Endothelial cell of umbilical vein (primary cell): ENCODE measurements around the gene ZNF385C. TPM values are rescaled to one million over a fixed set of nuclear protein-coding genes. Genes with fewer than 3 reads are reported as not detected.

Experiments
- BruUV-seq: library from RNA; stranded (reverse); fragments of 400-500 nt; replicated peaks from 2 replicates; lab custom pipeline; 2021; lab: Mats Ljungman, UMichigan
- CTCF ChIA-PET: fragments of 300-600, 350-600 bp; sonication (Branson Sonifier 250); formaldehyde crosslinking; loops from one replicate; lab custom pipeline; 2021; ENCODE audit warnings: antibody characterized with exemption, inconsistent platforms; lab: Charles Lee
- POLR2A ChIA-PET: fragments of 300-600, 350-600 bp; sonication (Branson Sonifier 250); formaldehyde crosslinking; loops from one replicate; lab custom pipeline; 2021; ENCODE audit warnings: antibody characterized with exemption, inconsistent platforms; lab: Charles Lee
- DNase-seq: peaks from one replicate; pipeline ENCODE4 v3.0.0-alpha.2; 2011; ENCODE audit warnings: low read depth, low spot score
- FAIRE-seq: peaks from 2 replicates; lab custom pipeline; 2011; peaks lifted over from hg19 to GRCh38; lab: Jason Lieb, UNC
- H2AFZ ChIP-seq: 2 replicates; pipeline ENCODE4 v1.6.0; 2012; ENCODE audit warnings: low read depth, low read length, control low read depth, inconsistent platforms
- H3K27ac ChIP-seq: 2 replicates; pipeline ENCODE4 v1.5.1; 2011; ENCODE audit warnings: low read depth, mild to moderate bottlenecking, control low read depth, low read length, moderate library complexity; ENCODE audit not compliant: insufficient read depth
- H3K27me3 ChIP-seq, 2 experiments: 2 replicates each; pipeline versions ENCODE4 v1.6.0 to v1.6.1; 2011; ENCODE audit warnings: low read length in 2 of 2, mixed read lengths in 1 of 2; ENCODE audit not compliant: control insufficient read depth in 2 of 2, insufficient read depth in 2 of 2
- H3K36me3 ChIP-seq, 2 experiments: 2 replicates in 1 of 2; 3 replicates in 1 of 2; pipeline ENCODE4 v1.5.1; 2011; ENCODE audit warnings: low read length in 2 of 2, mild to moderate bottlenecking in 1 of 2, moderate library complexity in 1 of 2; ENCODE audit not compliant: control insufficient read depth in 2 of 2, insufficient read depth in 2 of 2; ENCODE audit errors: extremely low read depth in 1 of 2
- H3K4me1 ChIP-seq: 3 replicates; pipeline ENCODE4 v1.5.1; 2011; ENCODE audit warnings: mild to moderate bottlenecking, low read length; ENCODE audit not compliant: control insufficient read depth, insufficient read depth; ENCODE audit errors: extremely low read depth
- H3K4me2 ChIP-seq: 2 replicates; pipeline ENCODE4 v1.6.1; 2011; ENCODE audit warnings: low read length, control low read depth, mixed read lengths; ENCODE audit not compliant: insufficient read depth
- H3K4me3 ChIP-seq, 3 experiments: fragments of 200-600 bp in 1 of 3; sonication (generic), shearing (Covaris generic) in 1 of 3; replicated peaks in 1 of 3; 2 replicates each; pipeline ENCODE4 v1.5.1; 2011 to 2016; ENCODE audit warnings: control low read depth in 3 of 3, low read length in 3 of 3, mild to moderate bottlenecking in 2 of 3, inconsistent platforms in 1 of 3, low read depth in 1 of 3, moderate library complexity in 1 of 3; ENCODE audit not compliant: insufficient read depth in 1 of 3
- H3K79me2 ChIP-seq: 2 replicates; pipeline ENCODE4 v1.6.0; 2012; ENCODE audit warnings: low read length, inconsistent platforms; ENCODE audit not compliant: control insufficient read depth, insufficient read depth
- H3K9ac ChIP-seq: replicated peaks from 2 replicates; pipeline ENCODE3; 2011; ENCODE audit warnings: low read length, control low read depth; ENCODE audit not compliant: insufficient read depth; ENCODE audit errors: extremely low read depth
- H3K9me1 ChIP-seq: replicated peaks from 3 replicates; pipeline ENCODE4 v1.6.0; 2011; ENCODE audit warnings: mild to moderate bottlenecking, low read length; ENCODE audit not compliant: control insufficient read depth, insufficient read depth; ENCODE audit errors: extremely low read depth
- H3K9me3 ChIP-seq: replicated peaks from 2 replicates; pipeline ENCODE4 v1.5.1; 2012; ENCODE audit warnings: low read length, inconsistent platforms; ENCODE audit not compliant: control insufficient read depth, insufficient read depth
- H4K20me1 ChIP-seq: replicated peaks from 2 replicates; pipeline ENCODE3; 2011; ENCODE audit warnings: mild to moderate bottlenecking, low read length; ENCODE audit not compliant: control insufficient read depth, insufficient read depth; ENCODE audit errors: extremely low read depth
- CTCF ChIP-seq, 2 donors: IDR thresholded peaks; 1 replicate in 1 of 2; 2 replicates in 1 of 2; pipeline ENCODE4 v1.5.1; 2011; ENCODE audit warnings: low read length in 2 of 2, mild to moderate bottlenecking in 2 of 2, moderate library complexity in 2 of 2, control low read depth in 1 of 2, inconsistent platforms in 1 of 2, low read depth in 1 of 2; ENCODE audit not compliant: insufficient read depth in 1 of 2; ENCODE audit errors: extremely low read depth in 1 of 2
- EZH2 ChIP-seq: IDR thresholded peaks from 2 replicates; pipeline ENCODE4 v1.6.1; 2012; ENCODE audit warnings: borderline replicate concordance, low read depth, mild to moderate bottlenecking, moderate library complexity, low read length, inconsistent platforms; ENCODE audit not compliant: severe bottlenecking
- FOS ChIP-seq: IDR thresholded peaks from 2 replicates; pipeline ENCODE4 v1.6.1; 2011; ENCODE audit warnings: mild to moderate bottlenecking, low read length, moderate library complexity, borderline replicate concordance; ENCODE audit not compliant: insufficient read depth
- GATA2 ChIP-seq: IDR thresholded peaks from 2 replicates; pipeline ENCODE4 v1.7.0; 2011; ENCODE audit warnings: low read depth, mild to moderate bottlenecking, moderate library complexity, mixed read lengths, low read length; ENCODE audit not compliant: insufficient read length, insufficient read depth
- JUN ChIP-seq: IDR thresholded peaks from 2 replicates; pipeline ENCODE4 v1.6.1; 2011; ENCODE audit warnings: borderline replicate concordance, low read depth; ENCODE audit not compliant: insufficient read length, insufficient read depth
- MAX ChIP-seq: IDR thresholded peaks from 2 replicates; pipeline ENCODE4 v1.6.1; 2011; ENCODE audit not compliant: insufficient read depth, insufficient read length
- MYC ChIP-seq: IDR thresholded peaks from one replicate; pipeline ENCODE4 v1.6.1; 2011; ENCODE audit warnings: mild to moderate bottlenecking, low read depth, low read length
- POLR2A ChIP-seq: IDR thresholded peaks from 2 replicates; pipeline ENCODE4 v1.6.1; 2012; ENCODE audit warnings: low read depth, mild to moderate bottlenecking, control low read depth, low read length
- POLR2AphosphoS5 ChIP-seq: IDR thresholded peaks from 2 replicates; pipeline ENCODE4 v1.6.1; 2012; ENCODE audit warnings: low read depth, mild to moderate bottlenecking, control low read depth, low read length, moderate library complexity; ENCODE audit not compliant: insufficient read depth
- dilution Hi-C: fragments of 300-500 bp; cut with MboI; formaldehyde crosslinking; loops from one replicate; pipeline ENCODE4 v1.15.0; 2019; ENCODE audit warnings: low sequenced_read_pairs; ENCODE audit not compliant: extremely low pct_ligation_motif_present
- intact Hi-C: fragments of 100-400 bp; cut with micrococcal nuclease; formaldehyde crosslinking; loops from one replicate; pipeline ENCODE4 v1.10.0; 2022
- polyA plus RNA-seq, 4 experiments: library from polyadenylated mRNA; depleted of rRNA in 3 of 4; stranded (reverse) in 3 of 4; unstranded in 1 of 4; fragments of >200 nt; gene quantifications; 2 replicates each; pipeline versions ENCODE4 v1.2.1 to v1.2.3, GENCODE V29; 2011 to 2012; ENCODE audit warnings: missing spikeins in 1 of 4
- total RNA-seq: library from RNA; stranded (reverse); gene quantifications from 2 replicates; pipeline ENCODE4 v1.2.3, GENCODE V29; 2021

Gene ZNF385C
- total and polyA plus RNA-seq, 2 donors (not counting 3 experiments of a cell fraction or from before 2014, with no cell fraction given): 0.07 TPM; not detected in 1

- TF ChIP-seq MYC (no peak), GATA2 (no peak), POLR2AphosphoS5 (no peak), JUN (no peak), MAX (no peak), POLR2A (no peak), CTCF (IDR thresholded peaks at IDR 0.05; ENCODE audit: extremely low read depth in 1 of 2, insufficient read depth in 1 of 2, low read depth in 1 of 2, low read length in 2 of 2) (no peak), EZH2 (no peak), FOS (no peak)
- H3K4me1 ChIP-seq: peaks cover 53% of the 10 kb centered on the region
- ChIA-PET CTCF (interaction anchor here (0.7 to 2.2 kb wide), 8 partner anchors 9 to 141 kb away, joined by 3 to 13 read pairs (median 6); no protein-coding TSS in a partner anchor), POLR2A (interaction anchor here (0.5 to 2.0 kb wide), 2 partner anchors 13 to 756 kb away, joined by 5 to 11 read pairs; no protein-coding TSS in a partner anchor)
- no peak for FAIRE-seq
- dilution Hi-C loops: no loop called here
- H3K27me3 ChIP-seq: no peaks in the 10 kb centered on the region
- H3K9me3 ChIP-seq: no peaks in the 10 kb centered on the region
- peaks cover 86% of the 10 kb centered on the region for H3K79me2 ChIP-seq
- H3K9ac ChIP-seq: no peak overlapping the region
- no peaks in the 10 kb centered on the region for H4K20me1 ChIP-seq
- intact Hi-C loops: loop anchor here (10.0 kb wide), 2 partner anchors 138 to 388 kb away; partner anchors contain the start of gene STAT5B
- H3K9me1 ChIP-seq: no peaks in the 10 kb centered on the region
- H3K4me2 ChIP-seq: peak overlapping the region; percentile 75
- peak overlapping the region; percentile 45 for H3K27ac ChIP-seq
- BruUV-seq: no TSS peak
- peaks cover 0 to 8% of the 10 kb centered on the region in 2 experiments for H3K36me3 ChIP-seq
- no peak for DNase-seq
- H2AFZ ChIP-seq: no peak overlapping the region
- H3K4me3 ChIP-seq: no peak overlapping the region
These were observed 38.4 kb upstream of the ZNF385C start for GRCh38 chr17:42136654-42137051.
